PFSK-1 (cell line): ENCODE data around the gene SYT14.

Experiments
- FOXP2 ChIP-seq: optimal IDR thresholded peaks from 2 replicates; pipeline ENCODE3; 2011; ENCODE audit warnings: borderline replicate concordance, control low read depth, inconsistent platforms; ENCODE audit not compliant: insufficient read depth; ENCODE audit errors: extremely low read length, extremely low read depth
- POLR2AphosphoS5 ChIP-seq: IDR thresholded peaks from 2 replicates; pipeline ENCODE4 v1.6.1; 2012; ENCODE audit warnings: low read depth, mild to moderate bottlenecking, control low read depth, low read length, moderate library complexity
- REST ChIP-seq, 2 experiments: IDR thresholded peaks; 2 replicates each; pipeline versions ENCODE4 v1.6.1 to v1.8.0; 2011 to 2012; ENCODE audit warnings: low read depth in 2 of 2, low read length in 2 of 2, control low read depth in 1 of 2, inconsistent platforms in 1 of 2, mild to moderate bottlenecking in 1 of 2, moderate library complexity in 1 of 2; ENCODE audit not compliant: insufficient read depth in 1 of 2
- SIN3A ChIP-seq: IDR thresholded peaks from 2 replicates; pipeline ENCODE4 v1.6.1; 2012; ENCODE audit warnings: mild to moderate bottlenecking, low read length, moderate library complexity, borderline replicate concordance; ENCODE audit not compliant: insufficient read depth
- TAF1 ChIP-seq: IDR thresholded peaks from 2 replicates; pipeline ENCODE4 v1.6.1; 2012; ENCODE audit warnings: low read length, control low read depth, borderline replicate concordance; ENCODE audit not compliant: insufficient read depth

The SYT14 gene

DNA sequence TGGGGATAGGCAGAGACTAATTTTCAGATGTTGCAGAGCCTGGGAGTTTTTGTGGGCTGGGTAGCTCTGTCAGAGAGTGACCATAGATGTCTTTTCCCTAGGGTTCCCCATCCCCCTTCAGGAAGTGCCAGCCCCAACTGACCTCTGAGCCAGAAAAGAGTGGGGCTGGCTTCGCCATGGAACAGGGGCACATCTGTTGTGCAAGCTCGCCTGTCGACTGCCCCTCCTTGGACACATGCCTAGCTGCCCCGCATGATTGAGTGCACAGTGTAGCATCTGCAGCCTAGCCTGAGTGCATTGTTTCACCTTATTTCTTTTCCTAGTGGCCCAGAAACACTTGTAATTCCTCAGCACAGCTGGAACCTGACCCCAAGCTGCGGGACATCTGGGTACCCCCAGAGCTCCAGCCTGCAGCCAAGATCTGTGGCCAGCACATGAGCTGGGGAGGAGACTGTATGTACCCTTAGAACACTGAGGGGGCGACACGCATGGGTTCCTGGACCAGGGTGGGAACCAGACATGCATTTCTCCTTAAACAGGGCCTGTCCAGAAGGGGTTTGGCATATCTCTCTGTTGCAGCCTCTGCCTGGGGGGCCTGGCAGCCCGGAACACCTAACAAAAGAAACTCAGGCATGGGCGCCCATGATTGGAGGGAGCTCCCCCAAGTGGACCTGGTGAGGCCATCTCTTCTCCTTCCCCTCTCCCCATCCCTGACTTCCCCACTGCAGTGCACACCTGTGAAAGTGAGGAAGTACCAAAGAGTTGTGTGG lies 55.2 kb downstream of the SYT14 start:
- TF ChIP-seq POLR2AphosphoS5 (no peak), TAF1 (no peak), REST (IDR thresholded peaks at IDR 0.05; ENCODE audit: insufficient read depth in 1 of 2, low read depth in 2 of 2, low read length in 2 of 2) (no peak), FOXP2 (no peak), SIN3A (no peak)

DNA sequence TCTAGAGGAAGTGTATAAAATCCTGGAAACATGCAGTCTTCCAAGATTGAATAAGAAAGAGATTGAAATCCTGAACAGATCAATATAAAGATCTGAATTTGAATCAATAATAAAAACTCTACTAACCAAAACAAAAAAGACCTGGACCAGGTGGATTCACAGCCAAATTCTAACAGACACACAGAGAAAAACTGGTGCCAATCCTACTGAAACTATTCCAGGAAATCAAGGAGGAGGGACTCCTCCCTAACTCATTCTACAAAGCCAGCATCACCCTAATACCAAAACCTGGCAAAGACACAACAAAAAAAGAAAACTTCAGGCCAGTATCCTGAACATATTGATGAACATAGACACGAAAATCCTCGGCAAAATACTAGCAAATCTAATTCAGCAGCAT lies 58.3 kb downstream of the SYT14 start:
- TF ChIP-seq POLR2AphosphoS5 (no peak), TAF1 (no peak), REST (IDR thresholded peaks at IDR 0.05; ENCODE audit: insufficient read depth in 1 of 2, low read depth in 2 of 2, low read length in 2 of 2) (no peak), SIN3A (no peak), FOXP2 (no peak)

- TF ChIP-seq SIN3A = no peak
- TF ChIP-seq TAF1 = no peak
- TF ChIP-seq REST (IDR thresholded peaks at IDR 0.05; ENCODE audit: insufficient read depth in 1 of 2, low read depth in 2 of 2, low read length in 2 of 2) = no peak
- no peak for TF ChIP-seq POLR2AphosphoS5
- TF ChIP-seq FOXP2 = no peak
Measured at GRCh38 chr1:209999005-209999404, 61.0 kb downstream of the SYT14 start.

DNA sequence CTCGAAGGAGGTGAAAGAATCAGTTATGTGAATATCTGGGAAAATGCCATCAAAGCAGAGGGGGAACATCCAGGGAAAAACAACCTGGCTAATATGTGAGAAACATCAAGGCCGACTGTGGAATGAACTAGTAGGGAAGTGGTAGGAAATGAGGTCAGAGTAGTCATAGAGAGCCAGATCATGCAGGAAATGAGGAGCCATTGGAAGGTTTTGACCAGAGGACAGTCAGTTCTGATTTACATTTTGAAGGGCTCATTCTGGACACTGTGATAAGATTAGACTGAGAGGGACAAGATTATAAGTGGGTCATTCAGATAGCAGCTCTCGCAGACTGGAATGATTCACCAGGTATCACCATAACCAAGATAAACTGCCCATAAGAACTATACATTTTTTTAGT lies 63.7 kb downstream of the SYT14 start:
- no peak for TF ChIP-seq SIN3A
- TF ChIP-seq POLR2AphosphoS5 = no peak
- no peak for TF ChIP-seq TAF1
- no peak for TF ChIP-seq FOXP2
- no peak for TF ChIP-seq REST (IDR thresholded peaks at IDR 0.05; ENCODE audit: insufficient read depth in 1 of 2, low read depth in 2 of 2, low read length in 2 of 2)

DNA sequence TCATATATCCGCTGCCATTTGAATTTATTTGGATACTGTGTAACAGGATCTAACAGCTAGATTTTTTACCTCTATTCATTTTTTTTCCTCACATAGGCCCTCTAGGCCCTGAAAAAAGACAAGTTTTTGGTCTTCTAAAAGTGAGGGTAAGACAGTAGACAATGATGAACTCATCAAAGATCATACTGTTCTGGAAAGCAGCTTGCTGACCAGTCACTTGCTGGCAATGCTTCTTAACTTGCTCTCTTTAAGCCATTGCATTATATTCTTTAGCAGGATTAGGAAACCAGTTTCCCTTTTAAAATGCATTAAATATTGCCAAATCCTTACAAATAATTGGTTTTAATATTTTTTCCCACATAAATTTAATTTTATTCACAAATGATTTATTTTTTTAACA lies 65.5 kb downstream of the SYT14 start:
- no peak for TF ChIP-seq SIN3A
